Lower leg skin (tissue), 3 donors: ENCODE results near the gene RAP1GAP2.

Source experiments
- POLR2A ChIP-seq, 2 donors: fragments of 450-650 bp; IDR thresholded peaks; one replicate each; pipeline ENCODE4 v1.6.1; 2016 to 2017; ENCODE audit warnings: antibody characterized with exemption in 2 of 2, mild to moderate bottlenecking in 1 of 2, moderate library complexity in 1 of 2
- TF ChIP-seq, protein P1 (sequence below), 3 donors: fragments of 450-650 bp; IDR thresholded peaks; one replicate each; pipeline ENCODE4 v1.5.1; 2016; ENCODE audit warnings: antibody characterized with exemption in 3 of 3, mild to moderate bottlenecking in 3 of 3, moderate library complexity in 2 of 3

GRCh38 chr17:2990396-2990795 lies 194.2 kb downstream of the RAP1GAP2 start:
- TF ChIP-seq, protein P1, sequence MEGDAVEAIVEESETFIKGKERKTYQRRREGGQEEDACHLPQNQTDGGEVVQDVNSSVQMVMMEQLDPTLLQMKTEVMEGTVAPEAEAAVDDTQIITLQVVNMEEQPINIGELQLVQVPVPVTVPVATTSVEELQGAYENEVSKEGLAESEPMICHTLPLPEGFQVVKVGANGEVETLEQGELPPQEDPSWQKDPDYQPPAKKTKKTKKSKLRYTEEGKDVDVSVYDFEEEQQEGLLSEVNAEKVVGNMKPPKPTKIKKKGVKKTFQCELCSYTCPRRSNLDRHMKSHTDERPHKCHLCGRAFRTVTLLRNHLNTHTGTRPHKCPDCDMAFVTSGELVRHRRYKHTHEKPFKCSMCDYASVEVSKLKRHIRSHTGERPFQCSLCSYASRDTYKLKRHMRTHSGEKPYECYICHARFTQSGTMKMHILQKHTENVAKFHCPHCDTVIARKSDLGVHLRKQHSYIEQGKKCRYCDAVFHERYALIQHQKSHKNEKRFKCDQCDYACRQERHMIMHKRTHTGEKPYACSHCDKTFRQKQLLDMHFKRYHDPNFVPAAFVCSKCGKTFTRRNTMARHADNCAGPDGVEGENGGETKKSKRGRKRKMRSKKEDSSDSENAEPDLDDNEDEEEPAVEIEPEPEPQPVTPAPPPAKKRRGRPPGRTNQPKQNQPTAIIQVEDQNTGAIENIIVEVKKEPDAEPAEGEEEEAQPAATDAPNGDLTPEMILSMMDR (IDR thresholded peaks at IDR 0.05): no peak
- TF ChIP-seq POLR2A (IDR thresholded peaks at IDR 0.05): no peak
